Epidermal melanocyte (primary cell): ENCODE data around the gene ATP8B2.
A peak's percentile ranks its signal among the peaks of the same experiment; 100 is the strongest.
"Not testable (repeated sequence)": the region's sequence is repeated elsewhere in the genome, so short reads cannot be mapped to it uniquely, and the experiment has no call there.

Experiments used
- DNase-seq: peaks from one replicate; pipeline ENCODE4 v3.0.0; 2011; ENCODE audit warnings: low spot score; ENCODE audit not compliant: insufficient read length

Gene ATP8B2, protein sequence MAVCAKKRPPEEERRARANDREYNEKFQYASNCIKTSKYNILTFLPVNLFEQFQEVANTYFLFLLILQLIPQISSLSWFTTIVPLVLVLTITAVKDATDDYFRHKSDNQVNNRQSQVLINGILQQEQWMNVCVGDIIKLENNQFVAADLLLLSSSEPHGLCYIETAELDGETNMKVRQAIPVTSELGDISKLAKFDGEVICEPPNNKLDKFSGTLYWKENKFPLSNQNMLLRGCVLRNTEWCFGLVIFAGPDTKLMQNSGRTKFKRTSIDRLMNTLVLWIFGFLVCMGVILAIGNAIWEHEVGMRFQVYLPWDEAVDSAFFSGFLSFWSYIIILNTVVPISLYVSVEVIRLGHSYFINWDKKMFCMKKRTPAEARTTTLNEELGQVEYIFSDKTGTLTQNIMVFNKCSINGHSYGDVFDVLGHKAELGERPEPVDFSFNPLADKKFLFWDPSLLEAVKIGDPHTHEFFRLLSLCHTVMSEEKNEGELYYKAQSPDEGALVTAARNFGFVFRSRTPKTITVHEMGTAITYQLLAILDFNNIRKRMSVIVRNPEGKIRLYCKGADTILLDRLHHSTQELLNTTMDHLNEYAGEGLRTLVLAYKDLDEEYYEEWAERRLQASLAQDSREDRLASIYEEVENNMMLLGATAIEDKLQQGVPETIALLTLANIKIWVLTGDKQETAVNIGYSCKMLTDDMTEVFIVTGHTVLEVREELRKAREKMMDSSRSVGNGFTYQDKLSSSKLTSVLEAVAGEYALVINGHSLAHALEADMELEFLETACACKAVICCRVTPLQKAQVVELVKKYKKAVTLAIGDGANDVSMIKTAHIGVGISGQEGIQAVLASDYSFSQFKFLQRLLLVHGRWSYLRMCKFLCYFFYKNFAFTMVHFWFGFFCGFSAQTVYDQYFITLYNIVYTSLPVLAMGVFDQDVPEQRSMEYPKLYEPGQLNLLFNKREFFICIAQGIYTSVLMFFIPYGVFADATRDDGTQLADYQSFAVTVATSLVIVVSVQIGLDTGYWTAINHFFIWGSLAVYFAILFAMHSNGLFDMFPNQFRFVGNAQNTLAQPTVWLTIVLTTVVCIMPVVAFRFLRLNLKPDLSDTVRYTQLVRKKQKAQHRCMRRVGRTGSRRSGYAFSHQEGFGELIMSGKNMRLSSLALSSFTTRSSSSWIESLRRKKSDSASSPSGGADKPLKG

DNA sequence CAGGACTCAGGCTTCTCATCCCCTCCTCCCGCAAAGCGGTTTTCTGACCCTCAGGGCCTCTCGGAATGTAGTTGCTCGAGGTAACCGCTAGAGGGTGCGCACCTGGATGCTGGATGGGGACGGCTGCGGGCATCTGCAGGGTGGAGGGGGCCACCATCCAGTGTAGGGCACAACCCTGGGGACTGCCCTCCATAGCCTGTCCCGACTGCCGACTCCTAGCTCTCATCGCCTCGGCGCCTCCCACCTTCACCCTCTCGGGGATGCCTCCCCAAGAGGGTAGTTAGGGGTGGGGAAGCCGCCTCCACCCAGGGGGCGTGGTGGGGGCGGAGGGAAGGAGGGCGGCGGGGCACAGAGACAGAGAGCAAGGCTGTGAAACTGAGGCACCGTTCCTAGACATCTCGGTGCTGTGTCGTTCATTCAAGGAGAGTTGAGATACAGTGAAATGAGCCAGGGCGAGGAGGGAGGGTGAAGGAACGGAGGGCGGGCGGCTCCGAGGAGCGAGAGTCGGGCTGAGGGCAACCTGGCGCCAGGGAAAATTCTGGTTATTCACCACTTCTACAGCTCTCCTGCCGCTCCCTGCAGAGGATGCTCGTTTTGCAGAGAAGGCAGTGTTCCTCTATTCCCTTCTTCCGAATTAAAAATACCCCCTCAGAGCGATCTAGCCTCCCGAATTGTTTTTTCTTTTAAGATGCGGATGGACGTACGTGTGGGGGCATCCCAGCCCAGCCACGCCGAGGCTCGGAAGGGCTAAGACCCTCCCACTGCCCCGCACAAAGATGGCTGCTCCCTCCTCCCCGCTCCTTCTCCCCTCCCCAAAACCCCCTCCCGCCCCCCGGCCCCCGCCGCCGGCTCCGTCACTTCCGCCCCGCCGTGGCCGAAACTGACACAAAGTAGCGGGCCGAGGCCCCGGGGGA is at the start of gene ATP8B2:
Gene ATP8B2 (plus strand): TSS at position 857 of the 914 bp plus-strand sequence. CDS start 2,617 bp downstream, outside the sequence.
- DNase-seq: peak; percentile 79

DNA sequence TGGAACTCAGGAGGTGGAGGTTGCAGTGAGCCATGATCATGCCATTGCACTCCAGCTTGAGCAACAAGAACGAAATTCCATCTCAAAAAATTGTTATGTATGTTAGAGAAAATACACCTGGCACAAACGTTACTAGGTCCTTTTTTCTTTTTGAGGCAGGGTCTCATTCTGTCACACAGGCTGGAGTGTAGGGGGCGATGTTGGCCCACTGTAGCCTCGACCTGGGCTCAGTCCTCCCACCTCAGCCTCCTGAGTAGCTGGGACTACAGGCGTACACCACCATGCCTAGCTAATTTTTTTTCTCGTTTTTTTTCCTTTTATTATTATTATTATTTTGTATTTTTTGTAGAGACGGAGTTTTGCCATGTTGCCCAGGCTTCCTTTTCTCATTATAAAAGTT is 48.5 kb upstream of the ATP8B2 start:
- DNase-seq: no peak

DNA sequence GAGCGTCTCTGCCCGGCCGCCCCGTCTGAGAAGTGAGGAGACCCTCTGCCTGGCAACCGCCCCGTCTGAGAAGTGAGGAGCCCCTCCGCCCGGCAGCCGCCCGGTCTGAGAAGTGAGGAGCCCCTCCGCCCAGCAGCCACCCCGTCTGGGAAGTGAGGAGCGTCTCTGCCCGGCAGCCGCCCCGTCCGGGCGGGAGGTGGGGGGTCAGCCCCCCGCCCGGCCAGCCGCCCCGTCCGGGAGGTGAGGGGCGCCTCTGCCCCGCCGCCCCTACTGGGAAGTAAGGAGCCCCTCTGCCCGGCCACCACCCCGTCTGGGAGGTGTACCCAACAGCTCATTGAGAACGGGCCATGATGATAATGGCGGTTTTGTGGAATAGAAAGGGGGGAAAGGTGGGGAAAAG is 37.7 kb upstream of the ATP8B2 start:
- DNase-seq: not testable (repeated sequence)

DNA sequence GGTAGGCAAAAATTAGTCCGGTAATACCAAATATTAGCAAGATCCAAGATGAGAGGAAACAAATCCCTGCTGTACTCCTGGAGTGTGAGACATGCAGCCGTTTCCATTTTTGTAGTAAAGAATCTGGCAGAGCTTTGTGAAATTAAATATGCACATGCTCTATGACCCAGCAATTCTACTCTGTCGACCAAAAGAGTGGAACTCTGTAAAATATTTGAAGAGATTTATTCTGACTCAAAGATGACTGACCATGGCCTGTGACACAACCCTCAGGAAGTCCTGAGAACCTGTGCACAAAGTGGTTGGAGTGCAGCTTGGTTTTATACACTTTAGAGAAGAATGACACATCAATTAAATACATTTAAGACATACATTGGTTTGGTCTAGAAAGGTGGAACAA is 36.7 kb upstream of the ATP8B2 start:
- no peak for DNase-seq

DNA sequence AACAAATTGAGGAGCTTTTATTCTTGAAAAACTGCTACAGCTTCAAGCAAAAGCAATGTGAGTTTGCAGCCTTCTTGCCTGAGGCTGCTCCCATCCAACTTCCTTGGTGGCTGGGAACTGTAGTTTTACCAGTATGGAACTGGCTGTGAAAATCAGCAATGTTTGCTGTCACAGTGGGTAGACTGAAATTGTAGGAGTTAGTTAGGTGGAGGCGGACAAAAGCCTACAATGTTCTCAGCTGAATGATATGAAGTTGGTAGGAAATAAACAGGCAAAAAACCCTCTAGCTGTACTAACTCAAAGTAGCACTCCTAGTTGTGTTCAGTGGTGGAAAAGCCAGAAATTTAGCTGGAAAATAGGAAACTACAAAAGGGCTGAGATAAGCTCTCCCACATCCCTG is 34.4 kb upstream of the ATP8B2 start:
- no peak for DNase-seq

DNA sequence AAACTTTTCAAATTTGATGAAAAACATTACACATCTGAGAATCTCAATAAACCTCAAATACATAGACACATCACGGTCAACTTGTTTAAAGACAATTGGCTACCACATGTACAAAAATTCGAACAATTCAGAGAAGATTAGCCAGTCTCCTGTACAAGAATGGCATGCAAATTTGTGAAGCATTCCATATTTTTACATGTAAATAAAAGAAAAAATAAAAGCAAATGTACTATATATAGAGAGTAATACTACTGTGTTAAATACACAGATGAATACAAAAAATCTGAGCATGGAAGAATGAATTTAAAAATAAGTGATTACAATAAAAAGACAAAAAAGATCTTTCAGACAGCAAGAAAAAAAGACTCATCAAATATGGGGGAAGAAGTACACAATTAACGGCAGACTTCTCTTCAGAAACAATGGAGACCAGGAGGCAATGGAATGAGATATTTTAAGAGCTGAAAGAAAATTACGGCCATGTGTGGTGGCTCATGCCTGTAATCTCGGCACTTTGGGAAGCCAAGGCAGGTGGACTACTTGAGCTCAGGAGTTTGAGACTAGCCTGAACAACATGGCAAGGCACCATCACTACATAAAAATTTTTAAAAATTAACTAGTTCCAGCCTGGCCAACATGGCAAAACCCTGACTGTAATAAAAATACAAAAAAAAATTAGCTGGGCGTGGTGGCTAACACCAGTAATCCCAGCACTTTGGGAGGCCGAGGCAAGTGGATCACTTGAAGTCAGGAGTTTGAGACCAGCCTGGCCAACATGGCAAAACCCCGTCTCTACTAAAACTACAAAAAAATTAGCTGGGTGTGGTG is 29.7 kb upstream of the ATP8B2 start:
- no peak for DNase-seq

DNA sequence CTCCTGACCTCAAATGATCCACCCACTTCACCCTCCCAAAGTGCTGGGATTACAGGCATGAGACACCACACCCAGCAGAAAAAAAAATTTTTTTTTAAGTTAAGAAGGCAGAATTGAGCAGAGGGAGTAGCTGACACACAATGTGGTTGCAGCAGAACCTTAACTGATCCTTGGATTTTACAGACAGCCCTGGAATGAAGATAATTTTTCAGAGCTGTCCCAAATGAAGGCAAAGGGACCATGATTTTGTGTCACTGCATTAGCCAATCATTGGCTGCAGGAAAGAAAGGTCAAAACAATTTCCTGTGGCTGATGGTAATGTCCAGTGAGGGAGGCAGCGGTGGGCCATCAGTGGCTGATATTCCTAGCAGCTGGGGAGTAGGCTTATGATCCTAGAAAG is 23.7 kb upstream of the ATP8B2 start:
- DNase-seq: no peak

DNA sequence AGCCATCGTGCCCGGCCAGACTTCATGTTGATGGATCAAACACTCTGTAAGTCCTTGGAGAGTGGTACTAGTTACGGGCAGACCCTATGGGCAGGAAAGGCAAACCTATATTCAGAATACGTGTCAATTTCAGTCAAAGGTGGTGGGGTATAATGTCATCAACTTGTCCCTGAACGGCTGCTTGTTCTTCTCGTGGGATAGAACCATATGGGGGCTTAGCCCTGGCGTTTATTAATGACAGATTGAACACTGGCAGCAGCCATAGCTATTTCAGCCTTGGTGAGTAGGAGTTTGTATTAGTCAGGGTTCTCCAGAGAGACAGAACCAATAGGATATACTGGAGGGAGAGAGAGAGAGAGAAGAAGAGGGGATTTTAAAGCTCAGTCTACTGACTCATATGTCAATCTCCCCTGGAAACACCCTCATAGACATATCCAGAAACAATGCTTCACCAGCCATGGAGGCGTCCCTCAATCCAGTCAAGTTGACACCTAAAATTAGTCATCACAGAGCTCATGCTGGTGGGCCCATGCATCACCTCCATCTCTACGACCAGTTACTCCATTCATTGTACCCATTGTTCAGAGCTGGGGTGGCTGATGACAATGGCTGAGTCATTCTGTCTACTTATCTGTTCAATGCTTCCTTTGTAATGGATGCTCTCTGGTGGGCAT is 20.5 kb upstream of the ATP8B2 start:
- DNase-seq: no peak

DNA sequence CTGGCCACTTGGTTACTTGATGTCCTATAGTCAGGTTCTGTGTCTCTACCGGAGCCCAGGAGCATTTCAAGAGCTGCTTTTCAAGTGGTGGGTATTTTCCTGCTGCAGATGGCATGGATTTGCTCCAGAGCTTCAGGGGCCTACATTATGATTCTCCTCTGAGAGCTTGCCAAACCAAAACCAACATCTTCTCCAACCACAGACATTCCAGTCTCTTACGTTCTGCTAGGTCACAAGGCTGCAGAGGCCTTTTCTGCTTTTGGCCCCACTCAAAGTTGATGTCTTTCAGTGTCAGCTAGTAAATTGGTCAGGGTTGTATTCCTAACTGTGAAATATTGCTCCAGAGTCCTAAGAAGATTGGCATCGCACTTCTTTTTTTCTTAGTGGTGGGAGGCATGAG is 19.2 kb upstream of the ATP8B2 start:
- DNase-seq: no peak

DNA sequence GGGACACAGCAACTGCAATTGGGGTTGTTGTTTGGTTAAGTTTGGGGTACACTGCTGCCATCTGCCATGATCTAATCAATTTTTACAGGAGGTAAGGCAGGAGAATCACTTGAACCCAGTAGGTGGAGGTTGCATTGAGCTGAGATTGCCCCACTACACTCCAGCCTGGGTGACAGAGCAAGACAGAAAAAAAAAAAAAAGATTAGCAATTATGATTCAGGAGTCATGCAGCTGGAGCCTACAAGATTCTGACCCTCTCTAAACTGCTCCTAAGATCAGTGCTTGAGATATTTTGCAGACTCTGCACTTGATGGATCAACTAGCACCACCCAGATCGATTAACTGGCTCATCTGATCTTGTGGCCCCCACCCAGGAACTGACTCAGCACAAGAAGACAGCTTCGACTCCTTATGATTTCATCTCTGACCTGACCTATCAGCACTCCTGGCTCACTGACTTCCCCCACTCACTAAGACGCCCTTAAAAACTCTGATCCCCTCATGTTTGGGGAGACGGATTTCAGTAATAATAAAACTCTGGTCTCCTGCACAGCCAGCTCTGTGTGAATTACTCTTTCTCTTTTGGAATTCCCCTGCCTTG is 17.6 kb upstream of the ATP8B2 start:
- DNase-seq: not testable (repeated sequence)

DNA sequence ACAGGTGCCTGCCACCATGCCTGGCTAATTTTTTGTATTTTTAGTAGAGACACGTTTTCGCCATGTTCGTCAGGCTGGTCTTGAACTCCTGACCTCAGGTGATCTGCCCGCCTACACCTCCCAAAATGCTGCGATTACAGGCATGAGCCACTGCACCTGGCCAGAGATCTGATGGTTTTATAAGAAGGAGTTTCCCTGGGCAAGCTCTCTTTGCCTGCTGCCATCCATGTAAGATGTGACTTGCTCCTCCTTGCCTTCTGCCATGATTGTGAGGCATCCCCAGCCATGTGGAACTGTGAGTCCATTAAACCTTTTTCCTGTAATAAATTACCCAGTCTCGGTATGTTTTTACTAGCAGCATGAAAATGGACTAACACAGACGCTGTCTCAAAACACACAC is 16.2 kb upstream of the ATP8B2 start:
- not testable (repeated sequence) for DNase-seq

DNA sequence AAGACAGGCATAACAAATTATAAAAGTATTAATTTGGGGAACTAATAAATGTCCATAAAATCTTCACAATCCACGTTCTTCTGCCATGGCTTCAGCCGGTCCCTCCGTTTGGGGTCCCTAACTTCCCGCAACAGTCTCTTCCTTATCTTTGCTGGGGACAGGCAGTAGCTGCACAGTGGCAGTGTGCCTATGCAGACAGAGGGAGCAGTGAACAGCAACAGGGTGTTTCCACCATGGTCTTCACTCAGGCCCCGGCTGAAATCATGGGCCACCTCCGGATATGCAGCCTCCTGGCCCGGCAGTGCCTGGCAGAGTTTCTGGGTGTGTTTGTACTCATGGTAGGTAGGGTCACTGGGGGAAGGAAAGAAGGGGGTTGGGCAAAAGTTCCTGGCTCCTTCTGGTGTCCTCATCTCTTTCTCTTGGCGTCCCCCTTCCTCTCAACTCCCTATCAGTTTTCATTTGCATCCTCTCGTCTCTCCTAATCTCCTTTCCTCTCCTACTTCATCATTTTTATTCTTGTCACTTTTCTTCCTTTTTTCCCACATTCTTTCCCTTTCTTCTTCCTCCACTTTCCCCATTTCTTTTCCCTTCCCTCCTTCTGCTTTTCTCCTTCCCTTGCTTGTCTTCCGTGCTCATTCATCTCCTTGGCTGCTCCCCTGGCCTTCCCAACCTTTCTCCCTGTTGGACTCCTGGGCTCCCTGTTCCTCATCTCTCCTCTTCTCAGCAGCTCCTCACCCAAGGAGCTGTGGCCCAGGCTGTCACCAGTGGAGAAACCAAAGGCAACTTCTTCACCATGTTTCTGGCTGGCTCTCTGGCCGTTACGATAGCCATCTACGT is 12.9 kb upstream of the ATP8B2 start:
- DNase-seq: not testable (repeated sequence)

DNA sequence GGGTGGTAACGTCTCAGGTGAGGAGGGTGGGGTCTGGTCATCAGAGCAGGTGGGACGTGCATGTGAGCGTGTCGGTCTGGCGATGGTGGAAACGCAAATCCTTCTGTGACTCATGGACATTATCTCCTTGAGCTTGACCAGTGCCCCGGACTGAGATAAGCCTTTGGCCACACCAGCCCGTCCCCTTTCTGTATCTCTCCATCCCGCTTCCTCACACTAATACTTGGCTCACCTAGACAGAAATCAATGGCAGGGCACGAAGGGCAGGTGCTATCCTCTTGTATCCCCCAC is 12.3 kb upstream of the ATP8B2 start:
- DNase-seq: no peak

DNA sequence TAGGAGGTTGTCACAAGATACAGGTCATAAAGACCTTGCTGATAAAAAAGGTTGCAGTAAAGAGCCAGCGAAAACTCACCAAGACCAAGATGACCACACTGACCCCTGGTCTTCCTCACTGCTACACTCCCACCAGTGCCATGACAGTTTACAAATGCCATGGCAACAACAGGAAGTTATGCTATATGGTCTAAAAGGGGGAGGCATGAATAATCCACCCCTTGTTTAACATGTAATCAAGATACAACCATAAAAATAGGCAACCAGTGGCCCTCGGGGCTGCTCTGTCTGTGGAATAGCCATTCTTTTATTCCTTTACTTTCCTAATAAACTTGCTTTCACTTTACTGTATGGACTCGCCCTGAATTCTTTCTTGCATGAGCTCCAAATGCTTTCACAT is 11.1 kb upstream of the ATP8B2 start:
- DNase-seq: not testable (repeated sequence)

DNA sequence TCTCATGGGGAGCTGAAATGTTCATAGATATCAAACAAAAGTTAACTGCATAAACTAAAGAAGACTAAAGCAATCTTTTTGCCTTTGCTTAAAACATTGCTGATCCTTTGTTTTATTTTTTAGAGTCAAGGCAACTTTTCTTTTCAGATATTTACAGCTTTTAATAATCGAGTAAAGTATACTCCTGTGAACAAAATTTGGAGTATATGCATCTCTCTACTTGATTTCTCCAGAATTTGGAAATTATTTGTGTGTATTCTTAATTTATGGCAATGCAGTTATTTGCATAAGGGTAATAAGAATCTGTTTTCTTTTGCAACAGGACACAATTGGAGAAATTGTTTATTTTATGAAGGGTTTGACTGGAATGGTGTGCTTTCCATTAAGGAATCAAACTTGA is 8.6 kb upstream of the ATP8B2 start:
- no peak for DNase-seq

DNA sequence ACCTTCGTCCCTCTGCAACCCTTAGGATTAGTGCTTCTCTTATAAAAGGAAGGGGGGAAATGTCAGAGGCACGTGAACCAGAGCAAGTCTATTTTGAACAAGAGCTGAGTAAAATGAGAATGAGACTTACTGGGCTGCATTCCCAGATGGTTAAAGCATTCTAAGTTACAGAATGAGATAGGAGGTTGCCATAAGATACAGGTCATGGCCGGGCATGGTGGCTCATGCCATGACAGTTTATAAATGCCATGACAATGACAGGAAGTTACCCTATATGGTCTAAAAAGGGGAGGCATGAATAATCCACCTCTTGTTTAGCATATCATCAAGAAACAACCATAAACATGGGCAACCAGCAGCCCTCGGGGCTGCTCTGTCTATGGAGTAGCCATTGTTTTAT is 6.9 kb upstream of the ATP8B2 start:
- no peak for DNase-seq

DNA sequence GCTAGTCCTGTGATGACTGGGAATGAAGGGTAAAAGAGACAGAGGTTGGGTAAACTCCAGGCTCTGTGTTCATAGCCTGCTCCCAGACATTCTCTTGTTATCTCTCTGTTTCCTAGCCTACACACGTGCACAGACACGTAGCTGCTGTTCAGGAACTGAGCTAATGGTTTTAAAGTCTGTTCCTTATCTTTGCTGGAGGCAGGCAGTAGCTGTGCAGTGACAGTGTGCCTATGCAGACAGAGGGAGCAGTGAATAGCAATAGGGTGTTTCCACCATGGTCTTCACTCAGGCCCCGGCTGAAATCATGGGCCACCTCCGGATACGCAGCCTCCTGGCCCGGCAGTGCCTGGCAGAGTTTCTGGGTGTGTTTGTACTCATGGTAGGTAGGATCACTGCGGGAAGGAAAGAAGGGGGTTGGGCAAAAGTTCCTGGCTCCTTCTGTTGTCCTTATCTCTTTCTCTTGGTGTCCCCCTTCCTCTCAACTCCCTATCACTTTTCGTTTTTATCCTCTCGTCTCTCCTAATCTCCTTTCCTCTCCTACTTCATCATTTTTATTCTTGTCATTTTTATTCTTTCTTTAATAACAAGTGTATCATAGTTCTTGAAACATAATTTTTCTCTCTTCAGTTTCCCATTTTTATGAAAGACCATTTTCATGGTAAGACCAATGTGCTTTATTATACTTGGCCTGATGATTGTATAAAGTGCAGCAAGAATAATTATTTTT is 4.3 kb upstream of the ATP8B2 start, which contains the start of gene AQP10:
Gene AQP10 (plus strand): TSS at position 212 of the 727 bp plus-strand sequence. CDS start 63 bp downstream, at position 275.
- no peak for DNase-seq

DNA sequence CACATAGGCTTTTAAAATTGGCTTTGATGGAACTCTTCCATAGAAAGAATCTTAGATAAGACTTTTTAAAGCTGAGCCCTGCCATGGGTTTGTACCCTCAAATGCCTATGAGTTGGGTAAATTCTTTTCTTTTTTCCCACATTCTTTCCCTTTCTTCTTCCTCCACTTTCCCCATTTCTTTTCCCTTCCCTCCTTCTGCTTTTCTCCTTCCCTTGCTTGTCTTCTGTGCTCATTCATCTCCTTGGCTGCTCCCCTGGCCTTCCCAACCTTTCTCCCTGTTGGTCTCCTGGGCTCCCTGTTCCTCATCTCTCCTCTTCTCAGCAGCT is 3.8 kb upstream of the ATP8B2 start:
- DNase-seq: not testable (repeated sequence)
